ENCODE measurements around the gene CST9L. TPM values are rescaled to one million over a fixed set of nuclear protein-coding genes. Genes with fewer than 3 reads are reported as not detected.

CST9L gene
- polyA plus RNA-seq, 1 donor (not counting 4 experiments of a cell fraction or from before 2014, with no cell fraction given), result not detected

DNA sequence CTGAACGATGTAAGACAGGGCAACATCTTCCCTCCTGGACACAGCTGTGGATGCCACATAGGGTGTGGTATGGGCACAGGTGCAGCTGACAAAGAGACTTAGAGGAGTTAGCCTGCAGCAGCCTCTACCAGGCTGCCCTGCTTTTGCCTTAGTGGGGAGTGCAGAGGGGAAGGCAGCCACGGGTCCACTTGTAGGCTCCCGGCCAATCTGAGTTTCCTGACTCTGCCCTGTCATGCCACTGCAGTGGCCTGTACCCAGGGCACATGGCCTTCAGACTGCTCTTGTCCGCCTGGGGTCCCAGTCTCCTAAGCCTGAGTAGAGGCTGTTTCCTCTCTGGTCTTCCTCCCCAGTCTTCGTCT is 17.1 kb upstream of the CST9L start:
- H3K79me2 ChIP-seq (ENCODE audit: control insufficient read depth, insufficient read depth, low read length), result no peaks in the 10 kb centered on the region
- dilution Hi-C loops (cut with MboI; ENCODE audit: extremely low pct_ligation_motif_present, low sequenced_read_pairs), result no loop called here
- no peaks in the 10 kb centered on the region for H3K36me3 ChIP-seq (ENCODE audit: control insufficient read depth in 2 of 2, extremely low read depth in 1 of 2, insufficient read depth in 2 of 2, low read length in 2 of 2)
- no peak overlapping the region for H3K27ac ChIP-seq (ENCODE audit: control insufficient read depth, insufficient read depth, low read length)
- no peak overlapping the region for H2AFZ ChIP-seq (ENCODE audit: control insufficient read depth, low read length)
- peaks cover 3% of the 10 kb centered on the region for H3K9me1 ChIP-seq (ENCODE audit: control insufficient read depth, extremely low read depth, insufficient read depth, low read length)
- peaks cover 43% of the 10 kb centered on the region for H3K4me1 ChIP-seq (ENCODE audit: control insufficient read depth, extremely low read depth, insufficient read depth, low read length)
- no peak overlapping the region for H3K4me3 ChIP-seq (ENCODE audit: control insufficient read depth in 2 of 3, extremely low read depth in 1 of 3, insufficient read depth in 2 of 3, low read depth in 1 of 3, low read length in 3 of 3)
- FAIRE-seq (no peak), DNase-seq (ENCODE audit: low read depth, low spot score) (no peak)
- H3K9me3 ChIP-seq (ENCODE audit: control insufficient read depth, low read depth, low read length), result no peaks in the 10 kb centered on the region
- H4K20me1 ChIP-seq (ENCODE audit: control insufficient read depth, extremely low read depth, insufficient read depth, low read length), result no peaks in the 10 kb centered on the region
- H3K27me3 ChIP-seq (ENCODE audit: control insufficient read depth, extremely low read depth, insufficient read depth, low read length), result no peaks in the 10 kb centered on the region
- H3K9ac ChIP-seq (ENCODE audit: control insufficient read depth, extremely low read depth, insufficient read depth, low read length), result no peak overlapping the region
- TF ChIP-seq, protein P1, sequence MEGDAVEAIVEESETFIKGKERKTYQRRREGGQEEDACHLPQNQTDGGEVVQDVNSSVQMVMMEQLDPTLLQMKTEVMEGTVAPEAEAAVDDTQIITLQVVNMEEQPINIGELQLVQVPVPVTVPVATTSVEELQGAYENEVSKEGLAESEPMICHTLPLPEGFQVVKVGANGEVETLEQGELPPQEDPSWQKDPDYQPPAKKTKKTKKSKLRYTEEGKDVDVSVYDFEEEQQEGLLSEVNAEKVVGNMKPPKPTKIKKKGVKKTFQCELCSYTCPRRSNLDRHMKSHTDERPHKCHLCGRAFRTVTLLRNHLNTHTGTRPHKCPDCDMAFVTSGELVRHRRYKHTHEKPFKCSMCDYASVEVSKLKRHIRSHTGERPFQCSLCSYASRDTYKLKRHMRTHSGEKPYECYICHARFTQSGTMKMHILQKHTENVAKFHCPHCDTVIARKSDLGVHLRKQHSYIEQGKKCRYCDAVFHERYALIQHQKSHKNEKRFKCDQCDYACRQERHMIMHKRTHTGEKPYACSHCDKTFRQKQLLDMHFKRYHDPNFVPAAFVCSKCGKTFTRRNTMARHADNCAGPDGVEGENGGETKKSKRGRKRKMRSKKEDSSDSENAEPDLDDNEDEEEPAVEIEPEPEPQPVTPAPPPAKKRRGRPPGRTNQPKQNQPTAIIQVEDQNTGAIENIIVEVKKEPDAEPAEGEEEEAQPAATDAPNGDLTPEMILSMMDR (optimal IDR thresholded peaks at IDR 0.05 in 1 of 3, IDR thresholded peaks at IDR 0.05 in 1 of 3, conservative IDR thresholded peaks at IDR 0.05 in 1 of 3; ENCODE audit: extremely low read depth in 1 of 3, insufficient read depth in 2 of 3, low read length in 3 of 3), result no peak
- TF ChIP-seq EZH2 (IDR thresholded peaks at IDR 0.05; ENCODE audit: low read length), result no peak
- H3K4me2 ChIP-seq (ENCODE audit: control insufficient read depth, extremely low read depth, insufficient read depth, low read depth, low read length), result no peak overlapping the region

GRCh38 chr20:23584434-23585199 is 16.3 kb upstream of the CST9L start:
- DNase-seq (ENCODE audit: low read depth, low spot score) (no peak), FAIRE-seq (peak; percentile 63)
- Histone ChIP-seq H3K36me3 (ENCODE audit: control insufficient read depth in 2 of 2, extremely low read depth in 1 of 2, insufficient read depth in 2 of 2, low read length in 2 of 2) (no peaks in the 10 kb centered on the region), H3K4me2 (ENCODE audit: control insufficient read depth, extremely low read depth, insufficient read depth, low read depth, low read length) (no peak overlapping the region), H3K4me1 (ENCODE audit: control insufficient read depth, extremely low read depth, insufficient read depth, low read length) (peaks cover 43% of the 10 kb centered on the region), H3K9me3 (ENCODE audit: control insufficient read depth, low read depth, low read length) (no peaks in the 10 kb centered on the region), H3K9ac (ENCODE audit: control insufficient read depth, extremely low read depth, insufficient read depth, low read length) (no peak overlapping the region), H3K79me2 (ENCODE audit: control insufficient read depth, insufficient read depth, low read length) (no peaks in the 10 kb centered on the region), H3K27ac (ENCODE audit: control insufficient read depth, insufficient read depth, low read length) (no peak overlapping the region), H2AFZ (ENCODE audit: control insufficient read depth, low read length) (no peak overlapping the region), H3K27me3 (ENCODE audit: control insufficient read depth, extremely low read depth, insufficient read depth, low read length) (no peaks in the 10 kb centered on the region), H3K4me3 (ENCODE audit: control insufficient read depth in 2 of 3, extremely low read depth in 1 of 3, insufficient read depth in 2 of 3, low read depth in 1 of 3, low read length in 3 of 3) (no peak overlapping the region), H3K9me1 (ENCODE audit: control insufficient read depth, extremely low read depth, insufficient read depth, low read length) (peaks cover 3% of the 10 kb centered on the region), H4K20me1 (ENCODE audit: control insufficient read depth, extremely low read depth, insufficient read depth, low read length) (no peaks in the 10 kb centered on the region)
- dilution Hi-C loops (cut with MboI; ENCODE audit: extremely low pct_ligation_motif_present, low sequenced_read_pairs), result no loop called here
- TF ChIP-seq, protein P1 (optimal IDR thresholded peaks at IDR 0.05 in 1 of 3, IDR thresholded peaks at IDR 0.05 in 1 of 3, conservative IDR thresholded peaks at IDR 0.05 in 1 of 3; ENCODE audit: extremely low read depth in 1 of 3, insufficient read depth in 2 of 3, low read length in 3 of 3), result peak in 1 of 3 experiments; percentile 34
- no peak for TF ChIP-seq EZH2 (IDR thresholded peaks at IDR 0.05; ENCODE audit: low read length)

All from keratinocyte (primary cell).